ENCODE data around the gene TTLL11. TPM values are rescaled to one million over a fixed set of nuclear protein-coding genes. Genes with fewer than 3 reads are reported as not detected.

TTLL11 gene
- total RNA-seq, 1 donor from 2014 or later = 3.6 TPM

GRCh38 chr9:121784731-121785411, 308.2 kb downstream of the TTLL11 start:
- Mint-ChIP-seq H3K27ac (no peak overlapping the region), H3K27me3 (peaks cover 4% of the 10 kb centered on the region), H3K4me3 (no peak overlapping the region), H3K36me3 (ENCODE audit: low read depth) (no peaks in the 10 kb centered on the region), H3K9me3 (no peaks in the 10 kb centered on the region), H3K4me1 (no peaks in the 10 kb centered on the region)
- DNase-seq (no peak), ATAC-seq (ENCODE audit: low read depth) (no peak)
- ChIA-PET CTCF (no interaction called here), POLR2A (no interaction called here)
- no peak for TF ChIP-seq CTCF (IDR thresholded peaks at IDR 0.05)
- intact Hi-C loops (cut with micrococcal nuclease) = no loop called here

GRCh38 chr9:121783521-121784507, 309.3 kb downstream of the TTLL11 start:
- no peak for DNase-seq
- H3K9me3 Mint-ChIP-seq = peaks cover 2% of the 10 kb centered on the region
- intact Hi-C loops (cut with micrococcal nuclease) = no loop called here
- ATAC-seq (ENCODE audit: low read depth) = no peak
- POLR2A ChIA-PET = no interaction called here
- no peaks in the 10 kb centered on the region for H3K27me3 Mint-ChIP-seq
- CTCF ChIA-PET = no interaction called here
- H3K27ac Mint-ChIP-seq = no peak overlapping the region
- no peaks in the 10 kb centered on the region for H3K36me3 Mint-ChIP-seq (ENCODE audit: low read depth)
- H3K4me3 Mint-ChIP-seq = no peak overlapping the region
- no peaks in the 10 kb centered on the region for H3K4me1 Mint-ChIP-seq
- TF ChIP-seq CTCF (IDR thresholded peaks at IDR 0.05) = no peak

DNA sequence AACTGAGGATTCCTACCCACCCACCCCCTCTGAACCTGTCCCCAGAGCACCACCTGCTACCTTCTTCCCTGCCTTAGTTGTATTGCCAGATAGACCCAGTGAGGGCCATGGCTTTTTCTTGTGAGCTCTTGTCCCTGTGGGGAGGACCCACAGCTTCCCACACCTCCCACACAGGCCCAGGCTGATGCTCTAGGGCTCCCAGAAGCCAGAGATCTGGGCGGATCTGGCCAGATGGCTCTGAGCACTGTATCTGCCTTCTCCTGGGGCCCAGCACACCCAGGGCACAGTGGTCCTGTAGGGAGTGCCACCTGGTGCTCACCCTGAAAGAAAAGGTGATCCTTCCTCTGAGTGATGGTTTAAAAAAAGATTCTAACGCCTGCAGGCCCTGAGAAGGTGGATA, 310.0 kb downstream of the TTLL11 start:
- ATAC-seq (ENCODE audit: low read depth) (no peak), DNase-seq (no peak)
- no peak for TF ChIP-seq CTCF (IDR thresholded peaks at IDR 0.05)
- ChIA-PET POLR2A (no interaction called here), CTCF (no interaction called here)
- intact Hi-C loops (cut with micrococcal nuclease) = no loop called here
- Mint-ChIP-seq H3K9me3 (peaks cover 5% of the 10 kb centered on the region), H3K4me3 (no peak overlapping the region), H3K4me1 (no peaks in the 10 kb centered on the region), H3K27ac (no peak overlapping the region), H3K27me3 (no peaks in the 10 kb centered on the region), H3K36me3 (ENCODE audit: low read depth) (peaks cover 2% of the 10 kb centered on the region)

DNA sequence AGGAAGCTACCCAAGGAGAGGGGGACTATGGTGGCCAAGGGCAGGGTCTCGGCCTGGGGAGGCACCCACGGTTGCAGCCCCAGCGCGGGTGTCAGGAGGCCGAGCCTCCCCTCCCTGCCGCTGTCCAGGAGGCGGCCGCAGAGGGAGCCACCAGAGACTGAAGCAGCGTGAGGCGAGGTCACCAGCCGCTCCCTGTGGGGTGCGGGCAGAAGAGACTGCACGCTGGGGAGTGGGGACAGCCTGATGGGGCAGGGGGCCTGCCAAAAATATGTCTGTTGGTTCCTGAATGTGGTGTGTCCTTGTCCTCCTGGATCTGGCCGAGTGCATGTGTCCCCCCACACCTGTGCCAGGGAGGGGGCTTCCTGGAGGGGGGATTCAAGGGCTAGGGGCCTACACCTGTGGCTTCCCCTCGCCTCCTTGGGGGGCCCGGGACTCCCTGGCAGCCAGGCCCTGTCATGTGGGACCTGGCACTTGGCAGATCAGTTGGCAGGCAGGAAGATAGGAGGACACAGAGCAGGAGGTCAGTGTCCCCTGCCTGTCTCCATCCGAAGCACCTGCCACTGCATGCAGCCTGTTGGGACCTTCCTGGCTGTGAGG, 310.5 kb downstream of the TTLL11 start:
- no peak overlapping the region for H3K4me3 Mint-ChIP-seq
- peaks cover 8% of the 10 kb centered on the region for H3K9me3 Mint-ChIP-seq
- intact Hi-C loops (cut with micrococcal nuclease) = no loop called here
- POLR2A ChIA-PET = no interaction called here
- no peaks in the 10 kb centered on the region for H3K4me1 Mint-ChIP-seq
- no peaks in the 10 kb centered on the region for H3K27me3 Mint-ChIP-seq
- CTCF ChIA-PET = no interaction called here
- ATAC-seq (ENCODE audit: low read depth) = no peak
- peaks cover 2% of the 10 kb centered on the region for H3K36me3 Mint-ChIP-seq (ENCODE audit: low read depth)
- DNase-seq = no peak
- no peak overlapping the region for H3K27ac Mint-ChIP-seq
- TF ChIP-seq CTCF (IDR thresholded peaks at IDR 0.05) = no peak

Measured in activated B cell treated with CpG ODN at 0.5 μM for 24 hours (primary cell).